Measurements from ENCODE around the gene GPC1.

GPC1 gene

DNA sequence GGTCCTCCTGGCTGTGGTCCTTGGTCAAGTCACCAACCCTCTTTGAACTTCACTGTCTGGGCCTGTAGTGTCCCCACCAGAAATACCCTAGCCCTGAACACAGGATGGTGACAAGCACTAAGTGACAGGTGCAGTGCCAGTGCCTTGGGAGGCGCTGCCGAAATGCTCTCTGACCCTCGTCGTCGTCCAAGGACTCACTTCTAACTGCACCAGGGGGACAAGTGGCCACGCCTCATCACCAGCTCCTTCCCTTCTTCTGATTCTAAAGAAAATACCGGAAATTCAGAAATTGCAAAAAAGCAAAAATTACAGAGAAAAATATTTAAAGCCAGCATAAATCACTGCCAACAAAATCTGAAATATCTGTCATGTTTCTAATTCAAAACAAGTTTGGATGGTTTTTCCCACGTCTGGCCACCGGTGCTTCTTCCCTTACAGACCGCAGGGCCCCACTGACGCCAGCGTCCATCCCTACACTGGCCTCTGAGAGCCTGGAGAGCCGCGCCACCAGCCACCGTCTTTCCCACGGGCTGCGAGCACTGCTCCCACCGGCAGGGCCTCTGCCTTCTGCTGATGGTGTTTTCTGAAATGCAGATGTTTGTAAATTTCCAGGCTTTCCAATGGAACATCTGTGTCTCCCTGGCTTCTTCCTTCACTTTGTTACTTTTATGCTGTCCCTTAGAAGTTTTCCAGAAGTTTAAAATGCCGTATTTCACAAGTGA, 37.4 kb upstream of the GPC1 start:
- peak in 1 of 3 donors; percentile 5 for DNase-seq

DNA sequence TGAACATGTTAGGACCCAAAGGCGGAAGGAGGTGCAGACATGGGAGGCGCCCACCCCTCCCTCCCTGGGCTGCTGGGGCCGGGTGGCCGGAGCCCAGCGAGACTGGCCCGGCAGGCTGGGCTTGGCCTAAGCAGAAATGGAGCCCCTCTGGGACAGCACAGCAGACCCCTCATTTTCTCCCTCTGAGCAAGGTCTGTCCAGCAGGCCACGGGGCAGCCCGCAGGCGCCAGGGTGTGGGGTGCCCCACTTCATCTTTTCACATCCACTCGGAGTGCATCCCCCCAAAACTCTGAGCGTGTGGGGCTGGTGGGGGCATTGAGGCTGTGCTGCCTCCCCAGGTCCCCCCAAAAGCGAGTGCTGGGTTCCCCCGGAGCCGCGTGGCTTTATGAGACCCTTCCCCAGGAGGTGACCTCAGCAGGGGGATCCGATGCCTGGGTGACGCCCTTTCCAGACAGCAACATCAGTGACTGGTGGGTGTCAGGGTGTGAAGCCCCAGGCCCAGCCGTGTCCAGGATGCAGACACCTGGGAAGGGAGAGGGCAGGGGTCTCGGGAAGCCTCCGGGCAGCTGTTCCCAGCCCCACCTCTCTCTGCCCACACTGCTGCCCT, 36.7 kb upstream of the GPC1 start:
- no peak for DNase-seq

DNA sequence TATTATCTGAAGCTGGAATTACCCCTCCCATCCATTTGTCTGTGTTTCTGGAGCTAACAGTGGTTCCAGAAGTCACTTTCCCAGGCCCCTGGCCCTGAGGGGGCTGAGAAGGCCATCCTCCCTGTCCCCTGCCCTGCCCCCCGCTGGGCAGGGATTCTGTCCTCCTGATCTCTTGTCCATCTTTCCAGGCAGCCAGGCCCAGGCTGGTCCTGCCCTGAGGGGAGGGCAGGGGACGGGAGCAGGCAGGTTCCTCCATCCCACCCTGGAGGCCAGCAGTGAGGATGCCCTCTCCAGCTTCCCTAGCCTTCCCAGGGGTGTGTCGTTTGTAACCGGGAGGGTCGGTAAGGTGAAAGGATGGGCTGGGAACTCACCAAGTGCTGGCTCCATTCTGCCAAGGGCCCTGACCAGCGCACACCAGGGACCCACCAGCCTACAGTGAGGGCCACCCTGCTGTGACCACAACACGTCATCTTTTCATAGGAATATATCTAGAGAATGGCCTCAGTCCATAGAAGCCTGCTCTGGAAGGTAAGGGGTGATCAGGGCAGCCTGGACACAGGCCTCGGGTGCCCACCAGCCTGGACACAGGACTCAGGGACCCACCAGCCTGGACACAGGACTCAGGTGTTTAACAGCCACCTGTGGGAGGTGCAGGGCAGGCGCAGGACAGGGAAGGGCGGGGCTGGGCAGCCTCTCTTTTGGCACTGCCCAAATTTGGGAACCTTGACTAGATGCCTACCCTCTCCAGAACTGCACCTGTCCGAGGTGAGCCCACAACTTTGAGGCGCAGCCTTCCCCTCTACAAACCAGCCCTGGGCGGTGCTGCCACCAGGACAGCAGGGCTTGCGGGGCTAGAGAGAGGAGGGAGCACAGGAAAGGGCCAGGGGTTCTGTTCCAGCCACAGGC, 35.8 kb upstream of the GPC1 start:
- DNase-seq = no peak

DNA sequence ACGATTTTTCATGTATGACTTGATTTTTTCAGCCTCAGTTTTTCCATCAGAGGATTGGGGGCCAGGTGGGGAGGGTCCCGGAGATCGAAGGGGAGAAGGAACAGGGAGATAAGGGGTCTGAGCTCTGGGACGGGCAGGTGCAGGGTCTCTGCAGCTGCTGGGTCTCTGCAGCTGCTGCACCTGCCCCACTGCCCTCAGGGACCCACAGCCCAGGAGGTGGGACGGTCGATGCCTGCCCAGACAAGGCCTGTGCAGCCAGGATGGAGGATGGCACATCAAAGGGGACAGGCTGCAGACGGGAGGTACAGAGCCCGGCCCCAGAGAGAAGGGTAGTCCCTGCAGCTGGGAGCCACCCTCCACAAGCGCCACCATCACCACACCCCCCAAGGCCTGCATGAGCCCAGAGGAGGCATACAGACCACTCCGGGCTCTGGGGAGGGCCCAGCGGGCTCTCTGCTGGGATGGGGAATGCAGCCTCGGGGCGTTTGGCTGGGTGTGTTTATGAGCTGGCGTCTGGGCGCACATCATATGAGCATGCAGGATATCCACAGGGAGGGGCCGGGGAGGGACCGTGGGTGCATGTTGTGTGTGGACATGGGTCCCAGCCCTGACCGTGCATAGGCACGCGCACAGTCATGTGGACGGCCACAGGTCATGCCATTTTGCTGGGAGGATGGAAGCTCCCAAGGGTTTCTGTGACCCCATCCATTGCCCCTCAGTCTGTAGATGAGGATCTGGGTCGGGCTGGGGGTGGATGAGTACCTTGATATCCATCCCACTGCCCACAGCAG, 34.9 kb upstream of the GPC1 start:
- no peak for DNase-seq

DNA sequence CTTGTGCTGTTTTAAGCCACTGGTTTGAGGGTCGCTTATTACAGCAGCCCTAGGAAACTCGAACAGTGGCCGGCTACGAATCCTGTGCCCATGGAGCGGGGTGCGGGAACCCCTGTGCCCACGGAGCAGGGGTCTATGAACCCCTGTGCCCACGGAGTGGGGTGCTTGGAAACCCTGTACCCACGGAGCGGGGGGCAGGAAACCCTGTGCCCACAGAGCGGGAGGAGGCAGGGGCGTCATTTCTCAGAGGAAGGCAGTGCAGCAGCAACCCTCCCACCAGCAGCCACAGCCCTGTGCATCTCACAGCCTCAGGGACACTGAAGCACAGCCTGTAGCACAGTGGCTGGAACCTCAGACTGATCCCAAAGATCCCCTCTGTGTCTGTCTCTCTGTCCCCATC, 34.2 kb upstream of the GPC1 start:
- no peak for DNase-seq

DNA sequence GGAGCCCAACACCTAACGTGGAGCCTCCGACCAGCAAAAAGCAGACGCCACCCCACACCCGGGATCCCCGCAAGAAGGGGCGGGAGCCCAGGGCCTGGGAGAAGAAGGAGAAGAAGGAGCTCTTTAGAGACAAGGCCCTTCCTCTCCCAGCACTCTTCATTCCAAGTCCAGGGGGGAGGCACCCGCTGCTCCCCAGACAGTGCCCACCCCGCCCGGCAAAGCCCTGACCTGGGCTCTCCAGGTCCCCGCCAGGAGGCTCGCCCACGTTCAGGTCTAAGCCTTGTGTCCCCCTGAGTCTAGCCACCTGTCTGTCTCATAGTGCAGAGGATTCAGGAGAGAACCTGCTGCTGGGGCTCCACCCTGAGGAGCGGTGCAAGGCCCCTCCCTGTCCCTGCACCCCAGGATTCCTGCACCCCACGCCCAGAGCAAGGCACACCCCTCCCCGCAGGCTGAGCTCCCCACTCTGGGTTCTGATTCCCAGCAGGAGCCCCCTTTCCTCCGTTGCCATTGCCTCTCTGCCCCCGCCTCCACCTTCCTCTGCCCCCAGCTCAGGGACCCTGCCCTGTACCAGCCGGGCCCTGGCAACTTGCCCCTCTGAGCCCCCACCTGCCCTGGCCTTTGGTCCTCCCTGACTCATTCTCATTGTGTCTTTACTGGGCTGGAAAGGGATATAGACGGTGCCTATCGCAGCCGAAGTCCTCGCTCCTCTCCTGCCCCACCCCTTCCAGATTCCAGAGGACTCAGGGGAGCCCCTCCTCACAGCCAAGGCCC, 33.5 kb upstream of the GPC1 start:
- DNase-seq = no peak

DNA sequence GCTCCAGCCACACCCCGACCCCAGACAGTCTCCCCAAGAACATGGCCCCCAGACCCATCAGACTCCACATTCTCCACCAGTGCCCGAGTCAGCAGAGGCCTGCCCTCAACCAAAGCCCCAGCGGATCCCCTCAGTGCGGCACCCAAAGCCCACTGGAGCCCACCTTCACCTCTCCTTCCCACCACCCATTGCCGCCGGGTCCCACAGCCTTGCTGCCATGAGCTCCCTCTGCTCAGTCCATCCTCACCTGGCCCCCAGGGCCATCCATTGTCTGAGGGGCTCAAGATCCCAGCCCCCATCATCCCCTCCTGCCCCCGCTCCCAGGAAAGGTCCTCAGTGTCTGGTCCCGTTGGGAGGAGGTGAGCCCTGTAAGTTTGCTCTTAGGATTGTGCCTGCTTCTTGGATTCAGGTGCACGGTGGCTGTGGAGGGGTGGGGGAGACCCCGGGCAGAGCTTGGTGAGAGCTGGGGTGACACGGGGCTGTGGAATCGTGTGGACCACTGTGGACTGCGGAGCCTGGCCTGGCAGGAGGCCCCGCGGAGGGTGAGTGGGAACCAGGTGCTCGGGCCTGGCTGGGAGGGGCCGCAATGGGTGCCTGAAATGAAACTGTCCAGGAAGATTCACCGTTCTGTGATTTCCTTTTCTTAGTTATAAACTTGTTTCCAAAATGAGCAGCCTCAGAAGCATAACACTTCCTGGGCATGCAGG, 32.7 kb upstream of the GPC1 start:
- DNase-seq = no peak

DNA sequence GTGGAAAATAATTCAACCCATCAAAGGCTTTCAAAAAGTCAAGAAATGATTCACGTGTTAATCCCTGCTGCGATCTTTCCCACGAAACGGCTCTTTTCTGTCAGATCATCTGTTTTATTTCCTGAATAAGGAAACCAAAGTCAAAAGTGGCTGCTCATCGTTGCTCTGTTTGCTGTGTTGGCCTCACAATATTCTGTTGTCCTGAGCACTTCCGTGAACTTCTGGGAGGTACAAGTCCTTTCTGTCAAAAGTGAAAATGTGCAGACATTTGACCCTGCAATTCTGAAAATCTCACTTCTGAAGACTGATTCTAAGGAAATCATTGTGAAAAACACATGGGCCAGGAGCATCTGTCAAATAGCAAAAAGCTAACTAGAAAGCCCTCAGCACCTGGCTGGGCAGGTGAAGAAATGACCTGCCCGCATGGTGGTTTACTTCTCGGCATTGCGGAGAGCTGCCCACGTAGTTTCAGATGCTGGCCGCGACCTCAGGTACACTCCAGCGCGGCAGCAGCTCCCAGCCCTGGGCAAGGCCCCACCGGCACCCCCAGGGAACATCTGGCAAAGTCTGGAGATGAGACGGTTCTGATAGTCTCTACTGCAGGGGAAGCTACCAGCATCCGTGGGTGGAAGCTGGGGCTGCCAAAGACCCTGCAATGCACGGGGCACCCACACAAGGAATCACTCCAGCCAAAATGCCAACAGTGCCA, 31.9 kb upstream of the GPC1 start:
- no peak for DNase-seq

DNA sequence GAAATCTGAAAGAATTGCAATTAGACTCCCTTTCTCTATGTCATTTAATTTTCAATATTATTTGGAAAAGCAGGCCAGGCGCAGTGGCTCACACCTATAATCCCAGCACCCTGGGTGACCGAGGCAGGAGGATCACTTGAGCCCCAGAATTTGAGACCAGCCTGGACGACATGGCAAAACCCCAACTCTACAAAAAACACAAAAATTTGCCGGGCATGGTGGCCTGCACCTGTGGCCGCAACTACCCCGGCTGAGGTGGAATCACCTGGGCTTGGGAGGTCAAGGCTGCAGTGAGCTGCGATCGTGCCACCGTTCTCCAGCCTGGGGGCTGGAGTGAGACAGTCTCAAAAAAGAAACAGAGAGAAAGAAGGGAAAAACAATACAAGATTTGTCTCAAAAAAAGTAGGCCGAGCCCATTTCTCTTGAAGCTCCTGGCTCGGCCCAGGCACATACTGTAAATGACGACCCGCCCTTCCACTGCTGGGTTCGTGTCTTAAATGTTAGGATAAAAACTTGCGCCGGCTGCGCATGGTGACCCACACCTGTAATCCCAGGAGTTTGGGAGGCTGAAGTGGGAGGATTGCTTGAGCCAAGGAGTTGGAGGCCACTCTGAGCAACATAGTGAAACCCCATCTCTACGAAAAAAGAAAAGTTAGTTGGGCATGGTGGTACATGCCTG, 31.1 kb upstream of the GPC1 start:
- no peak for DNase-seq

DNA sequence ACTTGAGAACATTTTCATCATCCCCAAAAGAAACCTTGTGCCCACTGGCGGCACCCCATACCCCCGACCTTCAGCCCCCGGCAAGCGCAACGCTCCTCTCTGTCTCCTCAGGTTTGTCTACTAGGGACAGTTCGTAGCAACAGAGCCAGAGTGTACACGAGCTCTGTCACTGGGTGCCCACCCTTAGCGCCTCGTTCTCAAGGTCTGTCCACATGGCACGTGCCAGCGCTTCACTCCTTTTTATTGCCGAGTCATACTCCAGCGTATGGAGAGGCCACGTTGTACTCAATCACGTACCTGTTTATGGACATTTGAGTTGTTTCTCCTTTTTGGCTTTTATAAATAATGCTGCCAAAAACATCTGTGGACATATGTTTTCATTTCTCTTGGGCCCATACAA, 30.3 kb upstream of the GPC1 start:
- DNase-seq = no peak

DNA sequence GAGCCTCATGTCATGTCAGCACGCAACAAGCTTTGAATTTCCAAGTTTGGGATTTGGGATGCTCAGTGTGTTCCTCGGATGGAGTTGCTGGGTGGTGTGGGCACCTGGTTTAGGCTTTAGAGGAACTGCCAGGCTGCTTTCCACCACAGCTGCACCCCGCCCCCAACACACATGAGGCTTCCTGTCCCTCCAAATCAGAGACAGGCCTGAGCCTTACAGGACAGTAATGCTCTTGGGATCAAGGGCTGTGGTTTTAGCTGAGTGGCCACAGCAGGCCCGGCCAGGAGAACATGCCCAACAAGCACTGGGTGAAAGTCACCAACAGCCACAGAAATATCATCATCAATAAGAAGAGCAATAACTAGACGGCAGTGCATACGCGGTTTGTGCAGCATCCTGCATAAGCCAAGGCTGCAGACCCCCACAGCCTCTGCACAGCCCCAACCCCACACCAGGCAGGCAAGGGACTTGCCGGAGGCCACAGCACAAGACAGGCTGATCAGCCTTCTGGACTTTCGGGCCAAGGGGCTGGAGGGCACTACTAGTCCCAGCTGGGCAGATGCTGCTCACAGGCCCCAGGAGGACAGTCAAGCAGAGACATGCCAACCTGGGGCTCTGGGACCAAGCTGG, 29.7 kb upstream of the GPC1 start:
- DNase-seq = no peak

DNA sequence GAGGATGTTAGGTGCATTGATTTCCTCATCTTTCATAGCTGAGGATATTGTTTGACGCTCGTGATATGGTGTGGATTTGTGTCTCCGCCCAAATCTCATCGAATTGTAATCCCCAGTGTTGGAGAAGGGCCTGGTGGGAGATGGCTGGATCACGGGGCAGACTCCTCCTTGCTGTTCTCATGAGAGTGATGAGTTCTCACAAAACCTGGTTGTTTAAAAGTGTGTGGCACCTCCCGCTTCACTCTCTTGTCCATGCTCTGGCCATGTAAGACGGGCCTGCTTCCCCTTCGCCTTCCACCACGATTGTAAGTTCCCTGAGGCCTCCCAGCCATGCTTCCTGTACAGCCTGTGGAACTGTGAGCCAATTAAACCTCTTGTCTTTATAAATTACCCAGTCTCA, 28.4 kb upstream of the GPC1 start:
- no peak for DNase-seq

DNA sequence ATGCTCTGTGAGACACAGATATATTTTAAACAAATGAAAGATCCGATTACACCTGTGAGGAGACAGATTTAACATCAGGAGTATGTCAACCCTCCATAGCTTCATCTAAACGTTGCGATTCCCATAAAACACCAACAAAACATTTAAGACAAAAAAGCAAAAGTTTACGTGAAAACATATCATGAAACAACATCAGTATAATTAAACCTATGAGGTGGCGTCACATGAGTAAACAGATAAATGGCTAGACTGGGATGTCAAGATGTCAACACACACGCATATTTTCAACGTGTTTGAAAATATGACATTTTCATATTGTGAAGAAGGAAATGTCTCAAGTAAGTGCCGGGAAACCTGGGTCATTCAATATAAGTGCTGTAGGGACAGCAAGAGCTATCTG, 25.5 kb upstream of the GPC1 start:
- no peak for DNase-seq

DNA sequence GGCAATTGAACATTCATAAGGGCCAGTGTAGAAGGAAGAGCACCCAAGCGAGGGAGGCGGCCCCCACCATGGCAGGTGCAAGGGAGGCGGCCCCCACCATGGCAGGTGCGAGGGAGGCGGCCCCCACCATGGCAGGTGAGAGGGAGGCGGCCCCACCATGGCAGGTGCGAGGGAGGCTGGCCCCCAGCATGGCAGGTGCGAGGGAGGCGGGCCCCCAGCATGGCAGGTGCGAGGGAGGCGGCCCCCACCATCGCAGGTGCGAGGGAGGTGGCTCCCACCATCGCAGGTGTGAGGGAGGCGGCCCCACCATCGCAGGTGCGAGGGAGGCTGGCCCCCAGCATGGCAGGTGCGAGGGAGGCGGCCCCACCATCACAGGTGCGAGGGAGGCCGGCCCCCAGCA, 24.7 kb upstream of the GPC1 start:
- DNase-seq = no peak

DNA sequence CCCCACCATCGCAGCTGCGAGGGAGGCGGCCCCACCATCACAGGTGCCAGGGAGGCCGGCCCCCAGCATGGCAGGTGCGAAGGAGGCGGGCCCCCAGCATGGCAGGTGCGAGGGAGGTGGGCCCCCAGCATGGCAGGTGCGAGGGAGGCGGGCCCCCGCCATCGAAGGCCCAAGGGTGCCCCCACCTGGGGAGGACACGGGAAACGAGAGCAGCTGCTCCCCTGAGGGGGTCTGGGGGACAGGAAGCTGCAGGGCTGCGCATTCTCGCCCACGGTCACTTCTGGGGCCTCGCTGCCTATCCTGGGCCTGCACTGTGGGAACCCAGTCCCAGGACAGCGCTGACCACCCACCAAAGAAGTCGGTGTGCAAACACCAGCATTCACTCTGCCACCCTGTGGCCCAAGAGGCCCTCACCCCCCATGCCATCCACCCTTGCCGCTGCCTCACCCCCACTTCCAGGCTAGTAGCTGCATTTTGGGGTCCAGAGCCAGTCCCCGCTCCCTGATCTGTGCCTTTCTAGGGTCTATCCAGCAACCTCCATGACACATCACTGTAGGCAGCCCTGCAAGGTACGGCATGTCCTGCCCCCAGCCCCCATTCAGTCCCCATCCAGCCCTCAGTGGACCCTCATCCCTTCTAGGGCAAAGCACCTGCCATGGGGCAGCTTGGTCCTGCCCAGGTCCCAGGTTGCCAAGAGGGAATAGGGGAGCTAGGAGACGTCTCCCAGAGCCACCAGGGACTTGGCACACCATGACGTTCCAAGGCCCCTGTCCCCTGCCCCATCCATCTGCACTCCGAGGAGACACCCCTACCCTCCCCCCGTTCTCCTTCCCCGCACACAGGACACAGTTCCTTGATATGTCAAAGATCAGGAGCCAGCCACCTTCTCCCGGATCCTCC, 24.0 kb upstream of the GPC1 start:
- no peak for DNase-seq

DNA sequence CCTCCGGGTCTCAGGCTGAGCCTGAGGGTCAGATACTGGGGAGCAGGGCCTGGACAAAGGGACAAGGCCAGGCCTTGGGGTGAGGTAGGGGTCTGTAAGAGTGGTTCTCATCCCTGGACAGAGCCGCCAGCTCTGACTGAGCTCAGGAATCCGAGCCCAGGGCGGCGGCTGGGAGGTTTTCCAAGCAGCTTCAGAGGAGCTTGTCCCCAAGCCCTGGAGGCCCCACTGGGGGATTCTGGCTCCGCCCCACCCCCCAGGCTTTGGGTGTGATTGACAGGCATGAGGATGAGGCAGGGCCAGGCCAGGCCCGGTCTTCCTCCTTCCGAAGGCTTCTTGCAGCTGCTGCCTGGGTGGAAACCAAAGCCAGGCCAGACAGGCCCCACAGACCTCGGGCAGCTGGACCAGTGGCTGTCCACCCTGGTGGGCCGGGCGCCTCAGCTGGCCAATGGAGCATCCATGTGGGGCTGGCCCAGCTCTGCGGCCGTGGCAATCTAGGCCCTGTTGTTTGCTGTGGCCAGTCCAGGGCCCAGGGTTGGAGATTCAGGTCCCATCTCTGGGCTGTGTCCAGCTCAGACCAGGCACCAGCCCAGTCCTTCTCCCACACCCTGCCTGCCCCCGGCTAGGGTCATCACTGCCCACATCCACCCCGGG, 23.1 kb upstream of the GPC1 start:
- no peak for DNase-seq

DNA sequence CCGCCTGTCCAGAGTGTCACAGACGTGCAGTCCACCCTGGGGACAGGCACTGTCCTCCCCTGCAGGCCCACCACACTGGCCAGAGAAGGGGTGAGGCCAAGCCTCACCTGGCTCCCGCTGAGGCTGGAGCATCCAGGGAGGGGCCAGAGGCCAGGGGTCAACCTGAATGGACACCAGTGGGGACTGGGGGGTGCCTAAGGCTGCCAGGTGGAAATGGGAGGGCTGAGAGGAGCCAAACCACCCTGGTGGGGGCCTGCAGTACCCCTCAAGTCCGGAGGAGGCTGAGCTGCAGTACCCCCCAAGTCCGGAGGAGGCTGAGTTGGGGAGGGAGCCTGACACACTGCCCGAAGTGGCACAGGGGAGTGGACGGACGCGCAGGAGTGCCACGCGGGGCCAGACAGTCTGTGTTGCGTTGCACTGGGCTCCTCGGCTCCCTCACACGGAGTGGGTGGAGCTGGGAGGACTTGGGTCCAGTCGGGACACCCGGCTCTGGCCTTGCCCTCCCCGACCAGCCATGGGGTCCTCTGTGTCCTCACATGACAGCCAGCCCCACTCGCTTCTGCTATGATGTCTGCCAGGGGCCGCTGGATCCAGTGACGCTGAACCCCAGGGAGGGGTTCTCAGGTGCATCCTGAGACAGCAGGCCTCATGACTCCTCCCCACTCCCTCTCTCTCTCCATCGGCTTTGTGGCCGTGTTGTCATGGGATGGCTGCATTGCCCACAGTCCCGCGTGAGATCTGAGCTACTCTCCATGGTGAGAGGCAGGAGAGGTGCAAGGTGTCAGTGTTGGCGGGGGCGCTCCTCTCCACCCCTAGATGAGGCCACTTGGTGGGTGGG, 22.3 kb upstream of the GPC1 start:
- no peak for DNase-seq
